Activated naive CD8-positive, alpha-beta T cell treated with anti-CD3 and anti-CD28 coated beads, Interleukin-2, amount 50 U/mL, for 24 hours (primary cell): ENCODE measurements around the gene AGMO.

Source experiments
- ATAC-seq: fragments of 150-1000 bp; cut with Tn5 transposase; one replicate; pipeline ENCODE4 v1.10.0; 2021
- DNase-seq: peaks from one replicate; pipeline ENCODE4 v3.0.0; 2021
- H3K27ac Mint-ChIP-seq: one replicate; pipeline ENCODE4 v1.8.0; 2021; ENCODE audit warnings: mild to moderate bottlenecking, mixed read lengths
- H3K27me3 Mint-ChIP-seq: one replicate; pipeline ENCODE4 v1.8.0; 2021; ENCODE audit warnings: mixed read lengths
- H3K36me3 Mint-ChIP-seq: one replicate; pipeline ENCODE4 v1.8.0; 2021; ENCODE audit warnings: low read depth, mixed read lengths
- H3K4me1 Mint-ChIP-seq: one replicate; pipeline ENCODE4 v1.8.0; 2021; ENCODE audit warnings: mixed read lengths
- H3K4me3 Mint-ChIP-seq: one replicate; pipeline ENCODE4 v1.8.0; 2021; ENCODE audit warnings: mild to moderate bottlenecking, moderate library complexity, mixed read lengths
- H3K9me3 Mint-ChIP-seq: one replicate; pipeline ENCODE4 v1.8.0; 2021; ENCODE audit warnings: mixed read lengths

Gene AGMO

GRCh38 chr7:15470825-15471668, 90.8 kb downstream of the AGMO start:
- ATAC-seq: no peak
- no peak overlapping the region for H3K4me3 Mint-ChIP-seq
- no peaks in the 10 kb centered on the region for H3K36me3 Mint-ChIP-seq
- no peak for DNase-seq
- H3K27ac Mint-ChIP-seq: no peak overlapping the region
- no peaks in the 10 kb centered on the region for H3K27me3 Mint-ChIP-seq
- peaks cover 19% of the 10 kb centered on the region for H3K9me3 Mint-ChIP-seq
- H3K4me1 Mint-ChIP-seq: no peaks in the 10 kb centered on the region

DNA sequence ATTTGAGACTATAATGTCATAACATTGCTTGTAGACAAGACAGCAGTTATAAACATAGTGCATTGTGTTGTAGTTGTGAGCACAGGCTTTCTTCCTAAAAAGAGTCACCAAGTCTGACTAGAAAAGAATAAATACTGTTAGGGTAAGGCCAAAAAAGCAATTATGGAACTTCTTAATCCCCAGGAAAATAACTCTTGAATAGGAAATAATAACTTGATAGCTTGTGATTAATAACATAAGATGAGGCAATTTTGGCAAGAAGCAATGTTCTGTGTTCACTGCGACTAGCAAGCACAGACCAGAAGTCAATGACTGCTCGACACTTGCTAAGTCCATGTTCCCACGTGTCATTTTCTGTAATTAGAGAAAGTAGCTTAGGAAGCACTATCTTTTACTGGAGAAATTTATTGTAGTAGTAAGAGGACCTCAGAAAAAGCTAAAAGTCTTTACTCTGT, 97.1 kb downstream of the AGMO start:
- Mint-ChIP-seq H3K36me3 (no peaks in the 10 kb centered on the region), H3K27me3 (no peaks in the 10 kb centered on the region), H3K9me3 (peaks cover 2% of the 10 kb centered on the region), H3K27ac (no peak overlapping the region), H3K4me1 (no peaks in the 10 kb centered on the region), H3K4me3 (no peak overlapping the region)
- DNase-seq: no peak
- ATAC-seq: no peak

DNA sequence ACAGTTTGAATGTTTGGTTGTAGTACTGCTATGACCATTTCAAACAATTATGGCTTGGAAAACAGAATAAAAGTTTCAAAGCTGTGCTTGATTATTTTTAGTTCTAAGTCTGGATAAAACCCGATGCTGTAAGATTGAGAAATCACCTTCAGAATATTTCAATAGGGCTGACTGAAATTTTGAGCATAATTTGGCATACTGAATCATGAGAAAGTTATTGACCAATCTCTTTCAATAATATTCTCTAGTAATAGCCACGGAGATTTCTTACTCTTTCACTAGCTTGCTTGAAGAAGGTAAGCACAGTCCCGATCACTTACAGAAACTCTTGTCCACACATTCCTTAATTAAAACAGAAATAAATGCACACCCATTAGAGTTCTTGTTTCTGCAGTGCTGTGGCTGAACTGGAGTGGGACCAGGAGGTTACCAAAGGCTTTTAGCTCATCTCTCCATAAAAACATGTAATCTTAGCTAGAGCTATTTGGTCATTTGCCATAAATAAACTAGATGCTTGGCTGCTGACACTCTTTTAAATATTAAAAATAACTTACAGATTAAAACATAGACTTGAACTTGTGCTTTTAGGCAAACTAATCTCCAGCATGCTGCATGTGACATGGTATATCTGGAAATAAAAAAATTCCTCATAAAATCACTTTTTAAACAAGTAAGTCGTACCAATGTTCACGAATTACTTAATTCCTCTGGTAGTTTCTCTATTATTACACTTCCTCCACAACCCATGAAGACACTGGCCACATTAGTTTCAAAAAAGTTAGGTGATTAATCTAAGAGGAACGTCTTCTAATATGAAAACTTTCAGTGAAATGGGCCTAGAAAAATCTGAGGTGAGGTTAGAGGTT, 97.8 kb downstream of the AGMO start:
- ATAC-seq (no peak), DNase-seq (no peak)
- Mint-ChIP-seq H3K27ac (no peak overlapping the region), H3K27me3 (no peaks in the 10 kb centered on the region), H3K4me1 (no peaks in the 10 kb centered on the region), H3K4me3 (no peak overlapping the region), H3K9me3 (no peaks in the 10 kb centered on the region), H3K36me3 (no peaks in the 10 kb centered on the region)

DNA sequence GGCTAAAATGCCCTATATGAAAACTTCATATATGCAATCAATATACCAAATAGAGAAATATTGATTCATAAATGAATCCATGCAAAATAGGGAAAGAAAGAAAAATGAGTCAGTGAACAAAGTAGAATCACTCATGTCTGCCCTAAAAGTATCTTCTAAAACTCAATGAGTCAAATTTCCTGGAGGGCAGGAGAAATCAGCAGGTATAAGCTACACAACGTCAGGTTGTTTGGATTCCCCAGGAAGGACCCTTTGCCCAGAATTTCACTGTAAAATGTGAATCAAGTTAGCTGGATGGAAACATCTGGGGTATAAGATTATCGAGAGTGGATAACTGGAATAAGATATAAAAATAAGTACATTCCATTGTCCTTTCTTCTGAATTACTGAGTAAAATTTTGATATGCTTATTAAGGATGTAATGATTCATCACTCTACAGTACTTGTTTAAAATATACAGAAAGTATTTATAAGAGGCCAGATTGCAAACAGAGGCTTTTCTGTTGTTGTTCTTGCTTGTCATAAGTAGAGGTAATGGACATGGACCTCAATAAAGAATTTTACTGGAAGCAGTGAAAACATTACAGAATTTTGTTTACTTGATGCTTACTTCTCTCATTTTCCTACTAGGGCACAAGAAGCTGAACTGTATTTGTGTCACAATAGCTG, 99.0 kb downstream of the AGMO start:
- H3K4me1 Mint-ChIP-seq: no peaks in the 10 kb centered on the region

DNA sequence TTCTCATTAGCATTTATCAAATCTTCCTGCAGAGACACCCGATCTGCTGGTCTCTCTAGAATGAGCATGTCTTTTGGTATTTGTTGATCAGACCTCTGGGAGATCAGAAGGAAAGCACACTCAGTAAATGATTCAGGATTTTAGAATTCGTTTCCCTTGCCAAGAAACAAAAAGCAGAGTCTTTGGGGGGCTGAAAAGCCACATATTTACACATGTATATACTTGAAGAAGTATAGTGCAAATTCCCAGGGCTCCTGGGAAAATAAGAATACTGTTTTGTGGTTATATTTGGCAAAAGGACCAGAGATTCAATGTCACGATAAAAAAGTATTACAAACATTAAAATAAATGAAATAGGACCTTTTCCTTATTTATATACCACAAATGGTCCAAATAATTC, 100.2 kb downstream of the AGMO start:
- no peak overlapping the region for H3K4me3 Mint-ChIP-seq
- no peak overlapping the region for H3K27ac Mint-ChIP-seq
- no peak for DNase-seq
- no peaks in the 10 kb centered on the region for H3K36me3 Mint-ChIP-seq
- no peak for ATAC-seq
- no peaks in the 10 kb centered on the region for H3K9me3 Mint-ChIP-seq
- H3K4me1 Mint-ChIP-seq: no peaks in the 10 kb centered on the region
- no peaks in the 10 kb centered on the region for H3K27me3 Mint-ChIP-seq

More for the DNA sequence above, 99.0 kb downstream of the AGMO start:
- ATAC-seq: no peak
- H3K27me3 Mint-ChIP-seq: no peaks in the 10 kb centered on the region
- H3K9me3 Mint-ChIP-seq: no peaks in the 10 kb centered on the region
- DNase-seq: no peak
- H3K27ac Mint-ChIP-seq: no peak overlapping the region
- H3K36me3 Mint-ChIP-seq: no peaks in the 10 kb centered on the region
- H3K4me3 Mint-ChIP-seq: no peak overlapping the region

GRCh38 chr7:15459018-15459615, 102.7 kb downstream of the AGMO start:
- Mint-ChIP-seq H3K4me1 (no peaks in the 10 kb centered on the region), H3K27ac (no peak overlapping the region), H3K4me3 (no peak overlapping the region), H3K36me3 (no peaks in the 10 kb centered on the region), H3K9me3 (no peaks in the 10 kb centered on the region), H3K27me3 (no peaks in the 10 kb centered on the region)
- ATAC-seq: no peak
- no peak for DNase-seq

- Mint-ChIP-seq H3K4me1 (no peaks in the 10 kb centered on the region), H3K9me3 (no peaks in the 10 kb centered on the region), H3K27ac (no peak overlapping the region), H3K4me3 (no peak overlapping the region), H3K36me3 (no peaks in the 10 kb centered on the region), H3K27me3 (no peaks in the 10 kb centered on the region)
- no peak for DNase-seq
- ATAC-seq: no peak
Measured at GRCh38 chr7:15457990-15458955, 103.5 kb downstream of the AGMO start.

DNA sequence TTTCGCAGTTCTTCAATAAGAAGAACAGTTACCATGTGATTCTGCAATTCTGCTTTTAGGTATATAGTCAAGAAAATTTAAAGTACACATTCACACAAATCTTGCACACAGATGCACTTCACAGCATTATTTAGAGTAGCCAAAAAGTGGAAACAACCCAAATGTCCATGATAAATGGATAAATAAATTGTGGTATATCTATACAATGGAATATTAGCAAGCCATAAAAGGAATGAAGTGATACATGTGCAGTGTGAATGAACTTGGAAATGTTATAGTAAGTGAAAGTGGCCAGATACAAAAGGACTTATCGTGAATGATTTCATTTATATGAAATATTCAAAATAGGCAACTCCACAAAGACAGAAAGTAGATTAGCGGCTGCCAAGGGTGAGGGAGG, 109.1 kb downstream of the AGMO start:
- H3K36me3 Mint-ChIP-seq: no peaks in the 10 kb centered on the region
- no peaks in the 10 kb centered on the region for H3K27me3 Mint-ChIP-seq
- no peak for ATAC-seq
- no peaks in the 10 kb centered on the region for H3K9me3 Mint-ChIP-seq
- no peak overlapping the region for H3K4me3 Mint-ChIP-seq
- DNase-seq: no peak
- H3K27ac Mint-ChIP-seq: no peak overlapping the region
- H3K4me1 Mint-ChIP-seq: no peaks in the 10 kb centered on the region

- no peaks in the 10 kb centered on the region for H3K4me1 Mint-ChIP-seq
- H3K36me3 Mint-ChIP-seq: no peaks in the 10 kb centered on the region
- DNase-seq (no peak), ATAC-seq (no peak)
- no peak overlapping the region for H3K4me3 Mint-ChIP-seq
- no peaks in the 10 kb centered on the region for H3K27me3 Mint-ChIP-seq
- H3K27ac Mint-ChIP-seq: no peak overlapping the region
- peaks cover 13% of the 10 kb centered on the region for H3K9me3 Mint-ChIP-seq
Measured at GRCh38 chr7:15446722-15447121, 115.1 kb downstream of the AGMO start.

DNA sequence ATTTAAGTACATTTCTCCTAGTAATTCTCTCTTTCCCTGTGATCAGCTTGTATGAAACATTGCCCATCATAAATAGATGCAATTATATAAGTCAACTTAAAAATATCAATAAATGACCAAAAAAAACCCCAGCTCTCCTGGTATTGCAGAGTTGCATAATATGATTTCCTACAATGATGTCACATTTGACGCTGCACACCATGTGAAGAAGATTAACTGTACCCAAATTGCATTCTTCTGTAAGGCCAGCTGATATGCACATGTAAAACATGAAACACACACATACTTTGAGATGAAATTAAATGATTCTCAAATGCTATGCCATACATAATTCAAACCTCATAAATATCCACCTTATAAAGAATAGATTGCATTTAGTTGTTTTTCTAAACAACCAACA, 115.5 kb downstream of the AGMO start:
- no peaks in the 10 kb centered on the region for H3K36me3 Mint-ChIP-seq
- no peaks in the 10 kb centered on the region for H3K27me3 Mint-ChIP-seq
- DNase-seq (no peak), ATAC-seq (no peak)
- no peak overlapping the region for H3K4me3 Mint-ChIP-seq
- no peaks in the 10 kb centered on the region for H3K4me1 Mint-ChIP-seq
- H3K9me3 Mint-ChIP-seq: peaks cover 13% of the 10 kb centered on the region
- no peak overlapping the region for H3K27ac Mint-ChIP-seq

DNA sequence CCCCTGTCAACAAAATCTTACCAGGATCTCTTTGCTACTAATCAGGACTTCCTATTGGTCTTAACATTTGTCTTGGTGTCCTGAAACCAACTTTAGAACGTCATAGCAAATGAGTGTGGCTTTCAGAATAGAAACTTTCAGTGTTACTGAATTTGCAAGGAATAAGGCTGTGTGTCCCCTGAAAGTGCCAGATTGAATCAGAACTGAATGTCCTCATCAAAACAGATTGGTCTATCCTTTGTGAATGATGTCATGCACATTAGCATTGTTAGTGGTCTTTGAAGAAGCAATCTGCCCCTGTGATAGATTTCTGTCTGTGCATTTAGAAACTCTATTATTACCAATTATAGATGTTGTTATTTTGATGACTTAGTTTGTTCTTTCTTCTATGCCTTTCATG, 119.9 kb downstream of the AGMO start:
- DNase-seq (no peak), ATAC-seq (no peak)
- Mint-ChIP-seq H3K27me3 (no peaks in the 10 kb centered on the region), H3K9me3 (peaks cover 17% of the 10 kb centered on the region), H3K4me3 (no peak overlapping the region), H3K27ac (no peak overlapping the region), H3K4me1 (no peaks in the 10 kb centered on the region), H3K36me3 (no peaks in the 10 kb centered on the region)

DNA sequence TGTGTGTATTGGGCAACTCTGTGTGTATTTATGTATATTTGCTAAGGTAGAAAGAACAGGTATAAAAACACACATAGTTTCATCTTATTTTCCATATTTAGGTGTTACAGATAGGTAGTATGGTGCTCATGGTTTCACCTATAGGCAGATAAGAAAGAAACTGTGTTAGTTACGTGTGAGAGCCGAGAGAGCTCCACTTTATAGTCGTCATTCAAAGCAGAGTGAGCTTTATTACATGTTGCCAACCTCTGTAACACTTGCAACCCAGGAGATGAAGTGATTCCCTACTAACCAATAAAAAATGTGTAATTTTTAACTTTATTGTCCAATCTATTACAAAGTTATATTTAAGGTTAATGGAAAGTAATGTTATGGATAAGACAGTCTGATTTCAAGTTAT, 121.3 kb downstream of the AGMO start:
- Mint-ChIP-seq H3K27me3 (no peaks in the 10 kb centered on the region), H3K4me1 (no peaks in the 10 kb centered on the region), H3K36me3 (no peaks in the 10 kb centered on the region), H3K9me3 (peaks cover 23% of the 10 kb centered on the region), H3K27ac (no peak overlapping the region), H3K4me3 (no peak overlapping the region)
- DNase-seq: no peak
- ATAC-seq: no peak

DNA sequence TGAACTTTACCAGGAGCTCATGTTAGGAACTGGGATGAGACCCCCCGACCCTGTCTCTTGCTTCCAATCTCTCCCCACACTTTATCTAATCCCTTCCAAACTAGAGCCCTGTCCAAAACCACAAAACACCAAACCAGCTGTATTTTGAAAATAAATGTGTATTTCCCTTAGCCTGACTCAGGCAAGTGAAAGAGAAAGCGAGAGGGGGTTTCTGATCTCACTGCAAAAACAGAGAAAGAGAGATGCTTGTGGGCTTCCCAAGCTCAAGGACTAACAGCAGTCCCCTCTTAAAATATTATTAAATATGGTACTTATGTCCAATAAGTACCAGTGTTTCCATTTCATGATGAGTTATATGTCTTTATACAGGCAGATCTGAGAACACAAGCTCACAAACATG, 122.0 kb downstream of the AGMO start:
- H3K4me1 Mint-ChIP-seq: no peaks in the 10 kb centered on the region
- no peak overlapping the region for H3K27ac Mint-ChIP-seq
- no peaks in the 10 kb centered on the region for H3K27me3 Mint-ChIP-seq
- no peak overlapping the region for H3K4me3 Mint-ChIP-seq
- H3K36me3 Mint-ChIP-seq: no peaks in the 10 kb centered on the region
- ATAC-seq (no peak), DNase-seq (no peak)
- H3K9me3 Mint-ChIP-seq: peaks cover 23% of the 10 kb centered on the region
